ENCODE measurements around the gene HS6ST3.

Gene HS6ST3

GRCh38 chr13:96421314-96421713 is 331.4 kb downstream of the HS6ST3 start:
- DNase-seq (ENCODE audit: low spot score) = no peak
- in situ Hi-C loops (cut with MboI; ENCODE audit: low sequenced_read_pairs, unreplicated experiment) = no loop called here
- TF ChIP-seq, protein P1, sequence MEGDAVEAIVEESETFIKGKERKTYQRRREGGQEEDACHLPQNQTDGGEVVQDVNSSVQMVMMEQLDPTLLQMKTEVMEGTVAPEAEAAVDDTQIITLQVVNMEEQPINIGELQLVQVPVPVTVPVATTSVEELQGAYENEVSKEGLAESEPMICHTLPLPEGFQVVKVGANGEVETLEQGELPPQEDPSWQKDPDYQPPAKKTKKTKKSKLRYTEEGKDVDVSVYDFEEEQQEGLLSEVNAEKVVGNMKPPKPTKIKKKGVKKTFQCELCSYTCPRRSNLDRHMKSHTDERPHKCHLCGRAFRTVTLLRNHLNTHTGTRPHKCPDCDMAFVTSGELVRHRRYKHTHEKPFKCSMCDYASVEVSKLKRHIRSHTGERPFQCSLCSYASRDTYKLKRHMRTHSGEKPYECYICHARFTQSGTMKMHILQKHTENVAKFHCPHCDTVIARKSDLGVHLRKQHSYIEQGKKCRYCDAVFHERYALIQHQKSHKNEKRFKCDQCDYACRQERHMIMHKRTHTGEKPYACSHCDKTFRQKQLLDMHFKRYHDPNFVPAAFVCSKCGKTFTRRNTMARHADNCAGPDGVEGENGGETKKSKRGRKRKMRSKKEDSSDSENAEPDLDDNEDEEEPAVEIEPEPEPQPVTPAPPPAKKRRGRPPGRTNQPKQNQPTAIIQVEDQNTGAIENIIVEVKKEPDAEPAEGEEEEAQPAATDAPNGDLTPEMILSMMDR (IDR thresholded peaks at IDR 0.05; ENCODE audit: borderline replicate concordance, control extremely low read depth, extremely low read depth, insufficient read depth, missing control alignments) = no peak

DNA sequence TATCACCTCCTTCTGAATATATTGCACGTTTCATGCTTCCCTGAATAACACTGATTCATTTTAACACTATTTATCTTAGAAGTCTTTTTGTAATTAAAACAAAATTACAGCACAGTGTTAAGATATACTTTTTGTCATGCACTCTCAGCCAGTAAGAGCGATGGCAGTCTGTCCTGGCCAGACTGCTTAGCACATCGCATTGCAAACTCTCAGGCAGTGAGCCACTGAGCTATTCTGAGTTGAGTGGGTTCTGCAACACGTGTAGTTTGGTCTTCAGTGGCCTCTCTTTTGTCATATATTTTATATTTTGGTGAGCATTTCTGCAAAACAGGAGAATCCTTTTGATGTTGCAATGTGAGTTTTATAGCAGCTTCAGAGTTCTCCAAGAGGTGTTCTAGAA is 332.1 kb downstream of the HS6ST3 start:
- TF ChIP-seq, protein P1 (IDR thresholded peaks at IDR 0.05; ENCODE audit: borderline replicate concordance, control extremely low read depth, extremely low read depth, insufficient read depth, missing control alignments) = no peak
- in situ Hi-C loops (cut with MboI; ENCODE audit: low sequenced_read_pairs, unreplicated experiment) = no loop called here
- DNase-seq (ENCODE audit: low spot score) = no peak

DNA sequence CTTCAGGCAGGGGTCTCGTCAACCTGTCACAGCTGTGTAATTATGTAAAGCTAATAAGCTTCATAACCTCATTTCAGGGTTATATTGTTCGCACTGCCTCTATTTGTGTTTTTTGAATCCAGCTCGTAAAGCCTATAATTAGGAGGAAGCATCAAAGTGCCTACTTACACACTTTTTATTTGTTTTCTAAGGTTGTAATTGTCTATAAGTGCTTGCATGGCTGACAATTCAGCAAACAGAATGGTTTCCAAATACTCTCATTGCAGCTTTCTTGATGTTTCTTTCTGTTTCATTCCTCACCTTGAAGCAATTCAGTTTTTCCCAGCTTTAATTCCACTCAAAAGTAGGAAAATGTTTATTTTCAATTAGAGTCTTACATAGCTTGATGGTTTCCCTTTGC is 336.3 kb downstream of the HS6ST3 start:
- TF ChIP-seq, protein P1 (IDR thresholded peaks at IDR 0.05; ENCODE audit: borderline replicate concordance, control extremely low read depth, extremely low read depth, insufficient read depth, missing control alignments) = no peak
- in situ Hi-C loops (cut with MboI; ENCODE audit: low sequenced_read_pairs, unreplicated experiment) = no loop called here
- no peak for DNase-seq (ENCODE audit: low spot score)

DNA sequence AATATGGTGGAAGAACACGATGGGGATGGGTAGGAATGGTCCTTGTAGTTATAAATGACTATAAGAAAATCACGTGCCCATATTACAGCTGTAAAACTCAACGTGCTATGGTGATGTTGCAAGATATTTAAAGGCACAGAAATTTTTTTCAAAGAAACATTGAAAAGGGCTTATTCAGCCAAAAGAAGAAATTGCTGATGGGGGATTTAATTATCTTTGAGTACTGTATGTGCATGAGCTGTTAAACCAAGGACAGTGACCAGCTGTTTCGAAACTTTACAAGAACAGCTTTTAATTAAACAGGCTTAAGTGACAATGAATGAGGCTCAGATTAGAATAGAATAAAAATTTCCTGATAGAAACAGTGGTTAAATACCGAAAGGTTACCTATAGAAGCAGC is 339.0 kb downstream of the HS6ST3 start:
- in situ Hi-C loops (cut with MboI; ENCODE audit: low sequenced_read_pairs, unreplicated experiment) = no loop called here
- TF ChIP-seq, protein P1 (IDR thresholded peaks at IDR 0.05; ENCODE audit: borderline replicate concordance, control extremely low read depth, extremely low read depth, insufficient read depth, missing control alignments) = no peak
- DNase-seq (ENCODE audit: low spot score) = no peak

- TF ChIP-seq, protein P1 (IDR thresholded peaks at IDR 0.05; ENCODE audit: borderline replicate concordance, control extremely low read depth, extremely low read depth, insufficient read depth, missing control alignments) = no peak
- in situ Hi-C loops (cut with MboI; ENCODE audit: low sequenced_read_pairs, unreplicated experiment) = no loop called here
- DNase-seq (ENCODE audit: low spot score) = no peak
Observed at GRCh38 chr13:96431044-96431581, 341.2 kb downstream of the HS6ST3 start.

GRCh38 chr13:96444676-96445075 is 354.8 kb downstream of the HS6ST3 start:
- in situ Hi-C loops (cut with MboI; ENCODE audit: low sequenced_read_pairs, unreplicated experiment) = no loop called here
- TF ChIP-seq, protein P1 (IDR thresholded peaks at IDR 0.05; ENCODE audit: borderline replicate concordance, control extremely low read depth, extremely low read depth, insufficient read depth, missing control alignments) = no peak
- no peak for DNase-seq (ENCODE audit: low spot score)
